A673 (cell line): Measurements from ENCODE around the gene LNX1. TPM values are rescaled to one million over a fixed set of nuclear protein-coding genes. Genes with fewer than 3 reads are reported as not detected.

Source experiments
- BruUV-seq: library from RNA; stranded (reverse); fragments of 400-500 nt; replicated peaks from 2 replicates; lab custom pipeline; 2021; lab: Mats Ljungman, UMichigan
- CTCF ChIA-PET: fragments of 300-600 bp; sonication (Branson Sonifier 250); formaldehyde crosslinking; loops from one replicate; lab custom pipeline; 2022; ENCODE audit warnings: antibody characterized with exemption; lab: Charles Lee
- POLR2A ChIA-PET: fragments of 300-600 bp; sonication (Branson Sonifier 250); formaldehyde crosslinking; loops from one replicate; lab custom pipeline; 2022; ENCODE audit warnings: antibody characterized with exemption; ENCODE audit not compliant: low non-redundant PET; lab: Charles Lee
- DNase-seq: peaks from one replicate; pipeline ENCODE4 v3.0.0-alpha.2; 2015; ENCODE audit warnings: low spot score
- H3K27ac ChIP-seq: fragments of 200-600 bp; sonication (generic); 2 replicates; pipeline ENCODE4 v1.5.1; 2016; ENCODE audit warnings: mixed run types, low read depth, mild to moderate bottlenecking, mixed read lengths, antibody characterized with exemption, low read length; ENCODE audit not compliant: poor library complexity, severe bottlenecking
- H3K27me3 ChIP-seq: fragments of 200-600 bp; sonication (generic); replicated peaks from 2 replicates; pipeline ENCODE4 v1.6.1; 2017; ENCODE audit warnings: mixed run types, low read depth, mild to moderate bottlenecking, mixed read lengths, antibody characterized with exemption, low read length; ENCODE audit not compliant: insufficient read depth, poor library complexity
- H3K36me3 ChIP-seq: fragments of 200-600 bp; sonication (generic); 2 replicates; pipeline ENCODE4 v1.6.1; 2016; ENCODE audit warnings: mixed run types, mild to moderate bottlenecking, mixed read lengths, antibody characterized with exemption, low read length; ENCODE audit not compliant: insufficient read depth, poor library complexity, severe bottlenecking
- H3K4me1 ChIP-seq: fragments of 200-600 bp; sonication (generic); 2 replicates; pipeline ENCODE4 v1.6.1; 2017; ENCODE audit warnings: mixed run types, mild to moderate bottlenecking, mixed read lengths, antibody characterized with exemption, low read length; ENCODE audit not compliant: insufficient read depth, poor library complexity, severe bottlenecking
- H3K4me3 ChIP-seq: fragments of 200-600 bp; sonication (generic); 2 replicates; pipeline ENCODE4 v1.5.1; 2016; ENCODE audit warnings: low read depth, mixed run types, mild to moderate bottlenecking, mixed read lengths, low read length; ENCODE audit not compliant: poor library complexity, severe bottlenecking
- H3K9me3 ChIP-seq: fragments of 200-600 bp; sonication (generic); 2 replicates; pipeline ENCODE4 v1.6.1; 2016; ENCODE audit warnings: mixed run types, low read depth, mild to moderate bottlenecking, mixed read lengths, antibody characterized with exemption, low read length; ENCODE audit not compliant: poor library complexity, severe bottlenecking
- CTCF ChIP-seq: fragments of 300-800, 200-600 bp; sonication (generic); conservative IDR thresholded peaks from 2 replicates; pipeline ENCODE4 v1.5.1; 2017; ENCODE audit warnings: low read depth, mild to moderate bottlenecking, antibody characterized with exemption, low read length, moderate library complexity, mixed read lengths
- EZH2 ChIP-seq: fragments of 200-600 bp; sonication (generic); IDR thresholded peaks from 2 replicates; pipeline ENCODE4 v1.6.1; 2017; ENCODE audit warnings: borderline replicate concordance, low read depth, mild to moderate bottlenecking, mixed read lengths, antibody characterized with exemption, low read length; ENCODE audit not compliant: poor library complexity, severe bottlenecking
- intact Hi-C: fragments of 100-400 bp; cut with micrococcal nuclease; formaldehyde crosslinking; loops from one replicate; pipeline ENCODE4 v1.10.0; 2022; ENCODE audit not compliant: unreplicated experiment
- total RNA-seq: library from RNA; stranded (reverse); gene quantifications from 2 replicates; pipeline ENCODE4 v1.2.3, GENCODE V29; 2021

LNX1 gene
- total RNA-seq, 1 experiment from 2014 or later: not detected

DNA sequence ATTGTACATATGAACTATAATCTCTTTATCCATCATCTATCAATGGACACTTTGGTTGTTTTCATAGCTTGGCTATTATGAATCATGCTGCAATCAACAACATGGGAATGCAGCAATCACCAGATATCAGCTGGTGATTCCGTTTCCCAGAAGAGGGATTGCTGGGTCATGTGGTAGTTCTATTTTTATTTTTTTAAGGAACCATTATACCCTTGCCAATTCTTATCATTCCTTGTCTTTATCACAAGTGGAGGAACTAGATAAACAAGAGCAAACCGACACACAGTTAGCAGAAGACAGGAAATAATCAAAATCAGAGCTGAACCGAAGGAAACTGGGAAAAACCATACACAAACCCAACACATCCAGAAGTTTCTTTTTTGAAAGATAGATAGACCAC is 14.5 kb upstream of the LNX1 start:
- TF ChIP-seq CTCF (no peak), EZH2 (no peak)
- ChIA-PET POLR2A (no interaction called here), CTCF (no interaction called here)
- no TSS peak for BruUV-seq
- Histone ChIP-seq H3K36me3 (no peaks in the 10 kb centered on the region), H3K27ac (no peak overlapping the region), H3K27me3 (no peaks in the 10 kb centered on the region), H3K4me1 (no peaks in the 10 kb centered on the region), H3K4me3 (no peak overlapping the region), H3K9me3 (no peaks in the 10 kb centered on the region)
- no peak for DNase-seq
- intact Hi-C loops: no loop called here

GRCh38 chr4:53602390-53602789 is 11.1 kb upstream of the LNX1 start:
- Histone ChIP-seq H3K27me3 (no peaks in the 10 kb centered on the region), H3K36me3 (no peaks in the 10 kb centered on the region), H3K4me3 (no peak overlapping the region), H3K4me1 (no peaks in the 10 kb centered on the region), H3K27ac (no peak overlapping the region), H3K9me3 (no peaks in the 10 kb centered on the region)
- TF ChIP-seq EZH2 (no peak), CTCF (no peak)
- intact Hi-C loops: no loop called here
- no TSS peak for BruUV-seq
- DNase-seq: no peak
- CTCF ChIA-PET: no interaction called here
- POLR2A ChIA-PET: no interaction called here

- no peaks in the 10 kb centered on the region for H3K36me3 ChIP-seq
- no peak overlapping the region for H3K4me3 ChIP-seq
- no peaks in the 10 kb centered on the region for H3K27me3 ChIP-seq
- no peaks in the 10 kb centered on the region for H3K4me1 ChIP-seq
- intact Hi-C loops: no loop called here
- no peak overlapping the region for H3K27ac ChIP-seq
- no peak for TF ChIP-seq EZH2
- TF ChIP-seq CTCF: peak; percentile 58
- H3K9me3 ChIP-seq: no peaks in the 10 kb centered on the region
- POLR2A ChIA-PET: no interaction called here
- BruUV-seq: no TSS peak
- peak; percentile 78 for DNase-seq
- CTCF ChIA-PET: interaction anchor here (0.5 to 0.6 kb wide), 2 partner anchors 15 to 589 kb away, joined by 4 read pairs; no protein-coding TSS in a partner anchor
Observed at GRCh38 chr4:53601251-53601764, 10.0 kb upstream of the LNX1 start.
